HG03378 (cell line): ENCODE results near the gene IQSEC1.

Source experiments
- ATAC-seq: cut with Tn5 transposase; IDR thresholded peaks from one replicate; pipeline ENCODE4 v1.9.1; 2021; ENCODE audit warnings: mild to moderate bottlenecking, moderate library complexity; ENCODE audit not compliant: unreplicated experiment

Gene IQSEC1

DNA sequence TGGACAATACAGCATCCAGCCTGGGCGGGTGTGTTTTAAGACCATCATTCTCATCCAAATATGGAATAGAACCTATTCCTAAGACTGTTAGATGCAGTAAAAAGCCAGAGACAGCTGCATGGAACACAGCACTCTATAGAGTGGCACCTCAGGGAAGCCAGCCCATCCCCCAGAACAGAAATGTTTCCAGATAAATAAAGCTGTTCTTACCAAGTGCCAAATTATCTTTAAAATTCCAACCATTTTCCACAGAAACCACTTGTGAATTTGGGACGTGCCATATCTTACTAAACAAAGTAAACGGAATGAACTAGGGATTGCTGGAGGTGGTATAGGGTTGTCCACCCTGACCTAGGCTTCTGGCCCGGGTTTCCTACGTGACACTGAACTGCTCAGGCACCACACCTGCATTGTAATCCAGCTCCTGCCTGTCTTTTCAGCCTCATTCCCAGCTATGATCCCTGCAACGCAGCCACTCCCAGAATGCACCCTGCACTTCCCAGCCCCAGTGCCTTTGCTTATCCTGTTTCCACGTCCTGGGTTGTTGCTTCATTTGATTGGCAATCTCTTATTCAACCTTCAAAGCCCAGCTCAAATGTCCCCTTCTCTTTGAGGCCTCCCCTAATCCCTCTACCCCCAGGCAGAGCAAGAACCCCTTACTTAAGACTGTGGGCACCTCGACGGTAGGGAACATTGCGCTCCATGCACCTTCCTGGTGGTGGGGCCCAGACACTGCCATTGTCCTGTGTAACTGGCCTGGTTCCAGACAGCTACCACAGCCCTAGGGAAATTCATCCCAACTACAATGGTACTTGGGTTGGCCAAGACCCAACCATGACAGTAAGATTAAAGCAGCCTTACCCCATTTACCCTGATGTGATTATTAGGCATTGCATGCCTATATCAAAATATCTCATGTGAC lies 100.2 kb downstream of the IQSEC1 start:
- ATAC-seq = no peak

DNA sequence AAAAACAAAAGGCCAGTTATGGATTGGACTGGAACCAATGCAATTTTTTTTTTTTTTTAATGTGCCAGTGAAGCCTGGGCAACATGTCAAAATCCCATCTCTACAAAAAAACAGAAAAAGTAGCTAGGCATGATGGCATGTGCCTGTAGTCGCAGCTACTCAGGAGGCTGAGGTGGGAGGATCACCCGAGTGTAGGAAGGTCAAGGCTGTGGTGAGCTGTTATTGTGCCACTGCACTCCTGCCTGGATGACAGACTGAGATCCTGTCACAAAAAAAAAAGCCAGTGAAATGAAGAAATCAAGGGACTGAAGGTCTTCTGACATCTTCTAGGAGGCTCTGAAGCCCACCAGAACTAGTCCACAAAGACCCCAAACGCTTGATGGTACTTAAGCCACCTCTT lies 101.2 kb downstream of the IQSEC1 start:
- no peak for ATAC-seq

DNA sequence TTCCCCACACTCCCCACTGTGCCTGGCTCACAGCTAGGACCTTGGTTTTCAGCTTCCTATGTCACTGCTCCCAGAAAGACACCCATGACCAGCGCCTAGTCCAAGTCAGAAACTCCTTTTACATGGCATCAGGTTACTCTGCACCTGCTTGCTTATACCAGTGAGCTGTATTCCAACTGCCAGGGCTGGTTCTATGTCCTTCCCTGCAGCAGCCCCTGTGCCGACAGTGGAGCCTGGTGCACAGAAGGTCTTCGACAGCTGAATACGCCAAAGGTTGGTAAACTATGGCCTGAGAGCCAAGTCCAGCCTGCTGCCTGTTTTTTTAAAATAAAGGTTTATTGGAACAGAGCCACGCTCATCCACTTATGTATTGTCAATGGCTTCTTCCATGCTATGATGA lies 102.5 kb downstream of the IQSEC1 start:
- no peak for ATAC-seq

- no peak for ATAC-seq
These were observed 103.7 kb downstream of the IQSEC1 start for GRCh38 chr3:12969486-12969885.

GRCh38 chr3:12968541-12968940 lies 104.7 kb downstream of the IQSEC1 start:
- no peak for ATAC-seq

DNA sequence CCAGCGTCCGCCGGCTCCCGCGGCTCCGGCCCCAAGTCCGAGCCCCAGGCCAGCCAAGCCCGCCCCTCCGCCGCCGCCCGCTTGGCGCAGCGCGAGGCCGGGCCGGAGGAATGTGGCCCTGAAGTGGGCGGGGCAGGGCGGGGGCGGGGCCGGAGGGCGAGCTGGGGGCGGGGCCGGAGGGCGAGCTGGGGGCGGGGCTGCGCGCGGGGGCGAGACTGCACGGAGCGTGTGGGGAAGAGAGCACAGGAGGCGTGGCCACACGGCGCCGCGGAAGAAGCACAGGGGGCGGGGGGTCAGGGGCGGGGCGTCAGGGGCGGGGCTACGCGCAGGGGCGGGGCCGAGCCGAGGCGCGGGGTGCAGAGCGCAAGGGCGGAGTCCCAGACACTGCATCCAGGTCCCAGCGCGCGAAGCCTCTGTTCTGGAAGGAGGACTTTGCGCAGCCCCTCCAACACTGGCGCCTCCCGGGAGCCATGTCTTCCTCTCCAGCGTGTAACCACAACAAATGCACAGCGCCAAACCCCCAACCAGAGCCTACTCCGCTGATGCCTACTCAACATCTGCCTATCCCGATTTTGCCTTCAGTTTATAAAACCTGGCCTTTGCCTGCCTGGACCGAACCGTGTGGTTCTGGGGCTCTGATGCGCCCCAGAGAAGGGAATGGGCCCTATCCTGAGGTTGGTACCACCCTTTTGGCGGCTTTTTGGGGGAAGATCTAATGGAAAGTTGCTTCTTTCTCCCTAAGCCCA lies 105.5 kb downstream of the IQSEC1 start:
- ATAC-seq = no peak

DNA sequence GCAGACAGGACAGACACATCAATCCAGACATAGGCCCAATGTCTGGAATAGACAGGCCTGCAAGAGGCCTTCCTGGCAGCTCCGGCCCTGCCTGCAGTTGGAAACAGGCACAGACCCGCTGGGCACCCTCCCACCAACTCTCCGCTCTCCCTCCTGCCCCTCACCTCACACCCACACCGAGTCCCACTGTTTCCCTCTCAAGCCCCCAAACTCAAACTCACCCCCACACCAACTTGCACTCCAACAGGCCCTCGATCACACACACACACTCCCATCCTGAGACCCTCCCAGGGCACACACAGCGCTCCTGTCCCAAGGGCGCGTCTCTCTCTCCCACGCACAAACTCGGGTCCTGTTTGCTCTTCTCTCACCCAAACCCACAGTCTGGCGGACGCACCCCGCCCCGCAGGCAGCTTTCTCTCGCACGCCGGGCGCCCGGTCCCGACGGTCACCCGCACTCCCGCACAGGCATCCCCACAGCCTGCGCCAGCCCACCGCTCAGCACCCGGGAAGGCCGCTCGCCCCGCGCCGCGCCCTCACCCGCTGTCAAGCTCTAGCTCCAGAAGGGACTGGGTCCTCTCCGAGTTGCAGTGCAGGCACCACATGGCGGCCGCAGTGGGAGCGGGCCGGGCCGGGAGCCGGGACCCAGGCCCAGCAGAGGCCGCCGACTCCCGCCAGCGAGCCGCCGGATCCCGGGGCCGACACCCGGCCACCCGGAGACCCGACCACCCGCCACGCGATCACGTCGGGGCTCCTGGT lies 106.2 kb downstream of the IQSEC1 start:
- ATAC-seq = no peak

DNA sequence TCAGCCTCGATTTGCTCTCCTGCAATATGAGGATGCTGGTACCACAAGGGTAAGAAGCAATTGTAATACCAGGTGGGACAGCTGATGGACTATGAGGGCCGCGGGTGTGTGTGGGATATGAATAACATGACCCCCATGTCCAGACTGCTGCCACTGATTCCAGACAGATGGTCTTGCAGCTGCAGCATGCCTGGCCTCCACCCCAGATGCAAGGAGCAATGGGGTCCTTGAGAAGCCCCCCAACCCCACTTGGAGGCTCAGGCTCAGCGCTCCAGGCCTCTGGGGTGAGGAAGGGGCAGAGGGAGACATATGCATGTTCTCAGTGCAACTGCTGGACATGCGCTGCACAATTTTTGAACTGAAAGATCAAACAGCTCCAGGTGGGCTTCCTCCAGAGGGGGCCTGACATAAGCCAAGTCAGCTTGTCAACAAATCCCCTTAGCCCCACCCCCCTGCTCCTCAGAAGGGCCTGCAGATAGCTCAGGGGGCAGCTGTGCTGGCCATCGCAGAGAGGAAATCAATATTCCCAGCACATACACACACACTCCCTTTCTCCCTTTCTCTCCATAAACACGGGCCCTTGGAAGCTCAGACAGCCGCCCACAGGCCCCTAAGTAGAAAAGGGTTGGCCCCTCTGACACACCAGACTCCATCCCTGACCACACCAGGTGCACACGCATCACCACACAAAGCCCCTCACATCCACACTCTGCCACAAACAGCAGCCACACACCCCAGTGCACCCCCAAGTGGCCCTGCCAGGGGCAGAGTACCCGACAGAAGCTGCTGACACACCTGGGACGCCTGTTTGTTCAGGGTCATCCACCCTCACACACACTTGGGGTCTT lies 107.0 kb downstream of the IQSEC1 start:
- ATAC-seq = no peak

- no peak for ATAC-seq
These were observed 108.3 kb downstream of the IQSEC1 start for GRCh38 chr3:12964711-12965612.

GRCh38 chr3:12963922-12964701 lies 109.1 kb downstream of the IQSEC1 start:
- ATAC-seq = no peak

DNA sequence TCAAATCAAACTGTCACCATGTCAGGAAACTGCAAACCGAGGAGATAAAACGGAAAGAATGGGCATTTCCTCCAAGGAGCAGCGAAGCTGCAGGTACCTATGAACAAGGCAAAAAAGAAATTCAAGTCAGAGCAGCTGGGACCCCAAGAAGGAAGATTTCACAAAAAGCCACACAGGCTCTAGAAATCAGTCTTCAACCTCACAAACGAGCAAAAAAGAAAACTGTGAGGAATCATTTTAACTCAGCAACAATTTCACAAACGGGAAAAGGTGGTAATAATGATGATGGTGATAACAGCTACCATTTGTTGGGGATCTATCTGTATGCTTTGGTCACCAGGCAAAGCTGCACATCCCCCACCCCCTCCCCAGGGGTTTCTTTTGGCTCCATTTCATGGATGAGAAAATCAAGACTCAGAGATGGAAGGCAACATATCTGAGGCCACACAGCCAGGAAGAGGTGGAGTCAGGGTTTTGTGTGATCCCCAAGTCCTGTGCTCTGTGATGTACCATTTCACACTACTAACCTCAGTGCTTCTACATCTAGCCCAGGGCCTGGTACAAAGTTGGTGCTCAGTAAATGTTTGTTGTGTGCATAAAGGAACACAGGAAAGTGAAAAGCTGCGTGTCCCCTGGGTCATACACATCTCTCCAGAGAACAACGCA lies 109.9 kb downstream of the IQSEC1 start:
- no peak for ATAC-seq

DNA sequence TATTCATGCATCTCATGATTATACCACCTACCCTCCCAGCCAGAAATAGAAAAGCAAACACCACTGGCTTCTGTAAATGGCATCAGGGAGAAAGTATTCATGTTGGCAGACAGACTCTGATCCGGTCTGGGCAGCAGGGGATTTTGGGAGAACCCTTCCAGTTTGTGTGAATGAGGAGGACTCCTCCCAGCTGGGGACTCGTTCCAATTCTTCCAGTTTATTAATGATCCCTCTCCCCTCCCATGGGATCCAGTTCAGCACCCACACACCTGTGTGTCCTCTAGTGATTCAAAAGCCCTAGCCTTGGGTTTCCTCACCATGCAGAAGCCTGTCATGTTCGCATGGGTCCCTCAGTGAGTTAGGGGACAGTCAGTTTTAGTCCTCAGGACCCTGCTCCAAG lies 110.9 kb downstream of the IQSEC1 start:
- ATAC-seq = no peak

GRCh38 chr3:12961697-12962036 lies 111.6 kb downstream of the IQSEC1 start:
- no peak for ATAC-seq

DNA sequence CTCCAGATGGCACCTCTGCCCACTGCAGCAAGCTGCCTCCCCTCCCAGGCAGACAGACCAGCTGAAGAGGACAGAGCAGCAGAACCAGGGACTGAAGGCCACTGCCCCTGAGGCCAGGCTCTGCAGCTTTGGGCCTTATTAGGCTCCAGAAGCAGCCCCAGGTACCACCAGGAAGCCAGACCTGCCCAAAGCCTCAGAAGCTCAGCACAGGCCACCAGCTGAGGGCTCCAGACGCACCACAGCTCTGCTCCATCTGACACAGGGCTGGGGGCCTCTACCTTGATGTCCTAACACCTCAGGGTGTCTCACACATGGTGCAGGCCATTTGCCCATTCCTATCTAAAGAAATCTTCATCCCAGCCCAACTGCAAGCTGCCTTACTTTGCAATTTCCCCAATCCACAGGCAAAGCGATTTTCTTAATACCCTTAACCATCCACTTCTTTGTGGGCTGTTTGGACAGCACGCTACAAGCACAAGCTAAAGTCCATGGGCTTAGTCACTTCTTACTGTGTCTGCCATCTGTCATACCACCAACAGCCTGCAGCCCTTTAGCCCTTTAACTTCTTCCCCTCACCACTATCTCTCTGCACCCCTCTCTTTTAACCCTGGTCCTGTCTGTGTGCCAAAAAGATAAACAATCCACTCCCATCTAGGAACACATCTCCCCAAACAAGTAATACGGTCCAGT lies 112.1 kb downstream of the IQSEC1 start:
- ATAC-seq = no peak

DNA sequence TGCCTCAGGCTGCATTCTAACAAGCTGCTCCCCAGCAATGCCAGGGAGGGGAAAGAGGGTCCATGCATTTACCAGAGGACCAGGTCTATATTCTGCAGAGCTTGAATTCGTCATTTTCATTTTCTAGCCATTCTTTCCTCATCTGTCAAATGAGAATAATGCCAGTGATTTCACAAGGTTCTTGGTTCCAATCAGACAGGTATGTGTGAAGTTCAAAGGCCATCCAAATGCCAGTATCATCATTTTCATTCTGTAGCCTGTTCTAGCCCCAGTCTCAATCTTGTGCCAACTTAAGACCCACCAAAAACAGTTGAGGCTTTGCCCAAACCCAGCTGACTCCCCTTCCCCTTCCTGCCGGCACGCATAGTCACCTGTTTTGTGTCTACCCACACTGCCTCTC lies 112.7 kb downstream of the IQSEC1 start:
- ATAC-seq = no peak

DNA sequence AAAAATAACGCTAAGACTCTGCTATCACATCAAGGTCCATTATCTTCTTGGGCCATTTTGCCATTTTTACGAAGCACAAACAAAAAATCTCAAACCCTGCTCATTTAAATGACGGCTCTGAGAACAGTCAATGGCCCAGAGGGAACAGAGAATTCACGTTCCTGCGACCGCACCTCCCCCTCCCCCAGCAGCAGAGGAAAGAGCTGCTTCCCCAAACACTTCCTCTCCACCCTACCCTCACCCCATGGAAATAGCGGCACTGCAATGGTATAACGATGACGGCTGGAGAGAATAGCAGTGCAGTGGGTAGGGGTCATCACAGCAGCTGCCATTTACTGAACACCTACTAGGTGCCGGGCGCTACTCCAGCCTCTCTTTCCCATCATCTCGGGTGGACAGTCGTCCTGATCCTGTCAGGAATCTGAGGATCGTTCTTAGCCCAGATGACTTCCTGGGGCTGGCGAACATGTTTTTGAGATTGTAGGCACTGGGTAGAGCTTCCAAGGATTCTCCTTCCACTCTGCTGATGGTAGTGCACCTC lies 113.3 kb downstream of the IQSEC1 start:
- no peak for ATAC-seq

GRCh38 chr3:12959410-12959809 lies 113.8 kb downstream of the IQSEC1 start:
- no peak for ATAC-seq
